Activated B cell treated with CpG ODN at 0.5 μM for 24 hours (primary cell): ENCODE results near the gene ADCY6. TPM values are rescaled to one million over a fixed set of nuclear protein-coding genes. Genes with fewer than 3 reads are reported as not detected.
A peak's percentile ranks its signal among the peaks of the same experiment; 100 is the strongest.

ENCODE experiments used
- ATAC-seq: fragments of 200-7000 bp; cut with Tn5 transposase; one replicate; pipeline ENCODE4 v1.10.0; 2021; ENCODE audit warnings: low read depth, mild to moderate bottlenecking, moderate library complexity
- CTCF ChIA-PET: fragments of 350-600 bp; sonication (Branson Sonifier 250); formaldehyde crosslinking; loops from one replicate; lab custom pipeline; 2021; ENCODE audit warnings: antibody characterized with exemption; lab: Charles Lee
- POLR2A ChIA-PET: fragments of 350-600 bp; sonication (Branson Sonifier 250); formaldehyde crosslinking; loops from one replicate; lab custom pipeline; 2021; ENCODE audit warnings: antibody characterized with exemption; lab: Charles Lee
- DNase-seq: peaks from one replicate; pipeline ENCODE4 v3.0.0; 2022
- H3K27ac Mint-ChIP-seq: one replicate; pipeline ENCODE4 v1.8.0; 2020; ENCODE audit warnings: mixed read lengths
- H3K27me3 Mint-ChIP-seq: one replicate; pipeline ENCODE4 v1.8.0; 2021; ENCODE audit warnings: mixed read lengths
- H3K36me3 Mint-ChIP-seq: one replicate; pipeline ENCODE4 v1.8.0; 2021; ENCODE audit warnings: low read depth, mixed read lengths
- H3K4me1 Mint-ChIP-seq: one replicate; pipeline ENCODE4 v1.8.0; 2021; ENCODE audit warnings: mixed read lengths
- H3K4me3 Mint-ChIP-seq: one replicate; pipeline ENCODE4 v1.8.0; 2020; ENCODE audit warnings: mild to moderate bottlenecking, mixed read lengths
- H3K9me3 Mint-ChIP-seq: one replicate; pipeline ENCODE4 v1.8.0; 2020; ENCODE audit warnings: mixed read lengths
- intact Hi-C: fragments of 100-400 bp; cut with micrococcal nuclease; formaldehyde crosslinking; loops from one replicate; pipeline ENCODE4 v1.15.1; 2024
- total RNA-seq: library from RNA; stranded (reverse); gene quantifications from 2 replicates; pipeline ENCODE4 v1.2.3, GENCODE V29; 2022
- TF ChIP-seq, protein P1 (sequence below): fragments of 200-600 bp; IDR thresholded peaks from one replicate; pipeline ENCODE4 v1.8.0; 2022; ENCODE audit warnings: antibody characterized with exemption, mild to moderate bottlenecking

ADCY6 gene
- 0.37 and 0.60 TPM in 2 replicates for total RNA-seq

DNA sequence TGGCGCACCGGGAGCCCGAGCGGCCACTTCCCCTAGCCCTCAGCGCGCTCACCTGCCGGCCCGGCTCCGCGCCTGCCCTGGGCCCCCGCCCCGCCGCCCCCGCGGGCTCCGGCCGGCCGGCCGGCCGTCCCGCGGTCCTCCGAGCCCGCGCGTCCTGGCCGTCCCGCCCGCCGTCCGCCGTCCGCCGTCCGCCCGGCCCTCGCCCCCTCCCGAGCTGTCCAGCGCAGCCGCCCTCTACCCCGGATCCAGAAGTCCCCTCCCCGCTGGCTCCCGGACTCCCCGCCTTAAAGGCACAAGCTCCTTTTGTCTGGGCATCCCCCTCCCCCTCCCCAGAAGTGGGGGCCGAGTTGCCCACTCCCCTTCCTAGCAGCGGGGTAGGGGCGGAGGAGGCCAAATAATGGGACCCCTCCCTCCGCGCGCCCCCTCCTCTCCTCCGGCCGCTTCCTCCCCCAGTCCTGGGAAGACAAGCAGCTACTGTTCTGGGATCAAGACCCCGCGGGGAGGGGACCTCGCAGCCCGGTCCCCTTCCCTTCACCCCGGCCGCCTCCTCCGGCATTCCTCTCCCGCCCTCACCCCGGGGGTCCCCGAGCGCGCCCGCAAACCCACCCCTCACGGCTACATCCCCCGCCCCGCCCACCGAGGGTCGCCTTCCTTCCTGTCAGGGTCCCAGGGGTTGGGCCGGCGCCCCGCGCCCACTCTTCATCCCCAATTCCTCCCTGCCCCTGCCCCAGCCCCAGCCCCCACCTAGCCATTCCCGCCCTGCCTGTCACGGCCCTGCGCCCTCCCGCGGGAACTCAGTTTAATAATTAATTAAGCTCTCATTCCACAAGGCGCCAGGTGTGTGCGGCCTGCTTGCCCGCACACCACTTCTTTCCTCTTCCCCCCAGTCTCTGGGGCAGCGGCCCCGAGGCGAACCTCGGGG is at the start of gene ADCY6:
Gene ADCY6, minus strand, starts transcription at position 236 of the 922 bp plus-strand sequence. CDS start 5,655 bp downstream, outside the sequence.
- Mint-ChIP-seq H3K4me1 (peaks cover 14% of the 10 kb centered on the region), H3K9me3 (no peaks in the 10 kb centered on the region), H3K27ac (no peak within 1 kb of the TSS), H3K4me3 (peak within 1 kb of the TSS; percentile 74), H3K27me3 (peaks cover 45% of the 10 kb centered on the region), H3K36me3 (no peaks in the 10 kb centered on the region)
- ChIA-PET POLR2A (no interaction called here), CTCF (interaction anchor here (1.0 kb wide), 1 partner anchor 36 kb away, joined by 3 read pairs; no protein-coding TSS in a partner anchor)
- ATAC-seq = peak; percentile 64
- no peak for DNase-seq
- intact Hi-C loops = no loop called here
- TF ChIP-seq, protein P1, sequence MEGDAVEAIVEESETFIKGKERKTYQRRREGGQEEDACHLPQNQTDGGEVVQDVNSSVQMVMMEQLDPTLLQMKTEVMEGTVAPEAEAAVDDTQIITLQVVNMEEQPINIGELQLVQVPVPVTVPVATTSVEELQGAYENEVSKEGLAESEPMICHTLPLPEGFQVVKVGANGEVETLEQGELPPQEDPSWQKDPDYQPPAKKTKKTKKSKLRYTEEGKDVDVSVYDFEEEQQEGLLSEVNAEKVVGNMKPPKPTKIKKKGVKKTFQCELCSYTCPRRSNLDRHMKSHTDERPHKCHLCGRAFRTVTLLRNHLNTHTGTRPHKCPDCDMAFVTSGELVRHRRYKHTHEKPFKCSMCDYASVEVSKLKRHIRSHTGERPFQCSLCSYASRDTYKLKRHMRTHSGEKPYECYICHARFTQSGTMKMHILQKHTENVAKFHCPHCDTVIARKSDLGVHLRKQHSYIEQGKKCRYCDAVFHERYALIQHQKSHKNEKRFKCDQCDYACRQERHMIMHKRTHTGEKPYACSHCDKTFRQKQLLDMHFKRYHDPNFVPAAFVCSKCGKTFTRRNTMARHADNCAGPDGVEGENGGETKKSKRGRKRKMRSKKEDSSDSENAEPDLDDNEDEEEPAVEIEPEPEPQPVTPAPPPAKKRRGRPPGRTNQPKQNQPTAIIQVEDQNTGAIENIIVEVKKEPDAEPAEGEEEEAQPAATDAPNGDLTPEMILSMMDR = no peak

DNA sequence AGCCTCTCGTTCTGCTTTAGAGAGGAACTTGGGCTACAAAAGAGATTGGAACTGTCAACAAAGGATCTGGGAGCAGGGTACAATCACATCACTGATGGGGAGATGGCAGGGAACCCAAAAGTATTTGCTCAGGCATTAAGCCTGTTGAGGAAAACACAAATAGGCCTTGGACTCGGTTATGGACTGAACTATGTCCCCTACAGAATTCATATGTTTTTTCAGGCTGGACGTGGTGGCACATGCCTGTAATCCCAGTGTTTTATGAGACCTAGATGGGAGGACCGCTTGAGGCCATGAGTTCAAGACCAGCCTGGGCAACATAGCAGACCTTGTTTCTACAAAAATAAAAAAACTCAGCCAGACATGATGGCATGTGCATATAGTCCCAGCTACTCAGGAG is 49.2 kb upstream of the ADCY6 start:
- Mint-ChIP-seq H3K9me3 (no peaks in the 10 kb centered on the region), H3K27ac (no peak overlapping the region), H3K4me1 (no peaks in the 10 kb centered on the region), H3K27me3 (no peaks in the 10 kb centered on the region), H3K4me3 (no peak overlapping the region), H3K36me3 (peaks cover 72% of the 10 kb centered on the region)
- ATAC-seq (no peak), DNase-seq (no peak)
- CTCF ChIA-PET = no interaction called here
- POLR2A ChIA-PET = no interaction called here
- intact Hi-C loops = no loop called here
- TF ChIP-seq, protein P1 = no peak

DNA sequence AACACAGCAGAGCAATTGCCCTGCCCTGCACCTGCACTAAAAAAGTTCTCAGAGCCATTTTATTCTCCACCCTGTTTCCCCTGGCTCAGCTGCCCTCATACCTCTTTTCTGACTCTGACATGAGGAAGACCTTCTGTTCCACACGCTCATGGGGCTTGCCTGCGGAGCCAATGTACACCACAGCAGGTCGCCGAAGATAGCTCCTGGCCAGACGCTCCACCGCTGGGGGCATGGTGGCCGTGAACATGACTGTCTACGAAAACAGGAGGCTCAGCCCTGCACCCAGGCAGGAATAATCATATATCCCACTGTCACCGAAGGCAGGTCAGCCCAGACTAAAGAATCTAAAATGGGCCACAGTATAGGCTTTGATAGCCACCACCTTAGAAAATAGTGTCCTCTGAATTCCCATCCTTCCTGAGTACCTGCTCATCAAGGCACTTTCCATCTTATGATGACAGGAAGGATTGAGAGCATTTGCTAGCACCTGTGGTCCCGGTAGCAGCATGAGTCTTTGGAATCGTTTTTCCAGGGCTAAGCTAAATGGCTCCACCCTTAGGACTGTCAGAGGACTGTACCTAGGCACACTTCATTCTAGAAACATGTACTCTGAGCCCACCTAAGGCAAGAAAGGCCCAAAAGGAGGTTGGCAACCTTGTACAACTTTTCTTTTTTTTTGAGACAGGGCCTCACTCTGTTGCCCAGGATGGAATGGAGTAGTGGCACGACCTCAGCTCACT is 43.6 kb upstream of the ADCY6 start:
- H3K9me3 Mint-ChIP-seq = no peaks in the 10 kb centered on the region
- H3K36me3 Mint-ChIP-seq = peaks cover 85% of the 10 kb centered on the region
- DNase-seq (no peak), ATAC-seq (no peak)
- H3K27me3 Mint-ChIP-seq = no peaks in the 10 kb centered on the region
- ChIA-PET CTCF (no interaction called here), POLR2A (no interaction called here)
- H3K27ac Mint-ChIP-seq = no peak overlapping the region
- H3K4me3 Mint-ChIP-seq = no peak overlapping the region
- TF ChIP-seq, protein P1 = no peak
- no peaks in the 10 kb centered on the region for H3K4me1 Mint-ChIP-seq
- intact Hi-C loops = no loop called here

DNA sequence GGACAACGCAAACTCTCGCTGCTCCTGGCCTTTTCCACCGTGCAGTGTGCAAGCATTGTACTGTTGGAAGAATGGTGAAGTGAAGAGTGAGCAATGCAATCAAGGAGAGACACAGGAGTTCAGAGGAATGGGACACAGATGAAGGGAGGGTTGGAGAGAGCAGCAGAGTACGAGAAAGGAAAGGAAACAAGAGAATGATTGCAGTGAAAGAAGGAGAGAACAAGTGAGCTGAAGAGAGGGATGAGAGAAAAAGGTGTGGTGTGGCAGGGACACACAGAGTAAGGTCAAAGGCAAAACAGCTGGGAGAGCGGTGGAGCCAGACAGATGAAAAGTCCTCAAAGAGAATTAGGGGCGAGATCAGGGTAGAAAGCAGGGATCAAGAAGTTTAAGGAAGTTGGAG is 42.4 kb upstream of the ADCY6 start:
- DNase-seq = no peak
- no peaks in the 10 kb centered on the region for H3K4me1 Mint-ChIP-seq
- TF ChIP-seq, protein P1 = no peak
- ChIA-PET CTCF (no interaction called here), POLR2A (no interaction called here)
- no peak overlapping the region for H3K4me3 Mint-ChIP-seq
- no peaks in the 10 kb centered on the region for H3K27me3 Mint-ChIP-seq
- no peak overlapping the region for H3K27ac Mint-ChIP-seq
- intact Hi-C loops = no loop called here
- peaks cover 72% of the 10 kb centered on the region for H3K36me3 Mint-ChIP-seq
- no peaks in the 10 kb centered on the region for H3K9me3 Mint-ChIP-seq
- ATAC-seq = no peak
